Hepatocyte (in vitro differentiated cells): ENCODE results near the gene PEX12. TPM values are rescaled to one million over a fixed set of nuclear protein-coding genes. Genes with fewer than 3 reads are reported as not detected.

Source experiments
- DNase-seq: peaks from one replicate; pipeline ENCODE4 v3.0.0-alpha.2; 2016; ENCODE audit warnings: low spot score
- H2AFZ ChIP-seq: fragments of 200-600 bp; sonication (generic); 2 replicates; pipeline ENCODE4 v1.6.0; 2016; ENCODE audit warnings: antibody characterized with exemption, mild to moderate bottlenecking
- H3K27ac ChIP-seq: fragments of 200-600 bp; sonication (generic); 2 replicates; pipeline ENCODE4 v1.5.1; 2016; ENCODE audit warnings: mild to moderate bottlenecking
- H3K27me3 ChIP-seq: fragments of 200-600 bp; sonication (generic); 2 replicates; pipeline ENCODE4 v1.6.1; 2016
- H3K36me3 ChIP-seq: fragments of 200-600 bp; sonication (generic); replicated peaks from 2 replicates; pipeline ENCODE4 v1.5.1; 2016; ENCODE audit warnings: low read depth; ENCODE audit not compliant: insufficient read depth
- H3K4me1 ChIP-seq: fragments of 200-600 bp; sonication (generic); 2 replicates; pipeline ENCODE4 v1.5.1; 2016; ENCODE audit warnings: mild to moderate bottlenecking, moderate library complexity; ENCODE audit not compliant: insufficient read depth
- H3K4me2 ChIP-seq: fragments of 200-600 bp; sonication (generic); 2 replicates; pipeline ENCODE4 v1.6.0; 2016
- H3K4me3 ChIP-seq: fragments of 200-600 bp; sonication (generic); 2 replicates; pipeline ENCODE4 v1.5.1; 2016; ENCODE audit warnings: mild to moderate bottlenecking
- H3K79me2 ChIP-seq: fragments of 200-600 bp; sonication (generic); 2 replicates; pipeline ENCODE4 v1.6.0; 2017; ENCODE audit warnings: mild to moderate bottlenecking
- H3K9me2 ChIP-seq: fragments of 200-600 bp; sonication (generic); replicated peaks from 2 replicates; pipeline ENCODE4 v1.6.0; 2017; ENCODE audit warnings: mild to moderate bottlenecking; ENCODE audit not compliant: insufficient read depth
- H3K9me3 ChIP-seq: fragments of 200-600 bp; sonication (generic); 2 replicates; pipeline ENCODE4 v1.5.1; 2016; ENCODE audit warnings: low read depth, mild to moderate bottlenecking
- H4K20me1 ChIP-seq: fragments of 200-600 bp; sonication (generic); 2 replicates; pipeline ENCODE4 v1.6.0; 2016; ENCODE audit warnings: mild to moderate bottlenecking; ENCODE audit not compliant: insufficient read depth, poor library complexity, severe bottlenecking
- EZH2 ChIP-seq: fragments of 200-600 bp; sonication (generic); IDR thresholded peaks from 2 replicates; pipeline ENCODE4 v1.6.1; 2016; ENCODE audit warnings: antibody characterized with exemption, mild to moderate bottlenecking, borderline replicate concordance
- EZH2phosphoT487 ChIP-seq: fragments of 200-600 bp; sonication (generic); IDR thresholded peaks from one replicate; pipeline ENCODE4 v1.6.1; 2018; ENCODE audit warnings: antibody characterized with exemption, mild to moderate bottlenecking, low read depth, moderate library complexity; ENCODE audit not compliant: unreplicated experiment, severe bottlenecking
- WGBS: methylation state at CpG from one replicate; pipeline ENCODE4 v1.1.6; 2016; ENCODE audit warnings: low lambda C conversion rate; ENCODE audit errors: missing lambda C conversion rate; 5-methylcytosine and 5-hydroxymethylcytosine counted together
- polyA plus RNA-seq: library from polyadenylated mRNA; unstranded; fragments of >200 nt; fragmentation: Nextera tagmentation; extraction: Ambion mirVana; gene quantifications from 2 replicates; pipeline ENCODE4 v1.2.1, GENCODE V29; 2016
- total RNA-seq: library from RNA; depleted of rRNA; stranded (reverse); fragments of >200 nt; gene quantifications from 2 replicates; pipeline ENCODE4 v1.2.3, GENCODE V29; 2014
- TF ChIP-seq, protein P1 (sequence below): fragments of 200-600 bp; sonication (generic); IDR thresholded peaks from 2 replicates; pipeline ENCODE4 v1.5.1; 2016; ENCODE audit warnings: antibody characterized with exemption, mild to moderate bottlenecking; ENCODE audit not compliant: poor library complexity

PEX12 gene
- total and polyA plus RNA-seq, 2 experiments from 2014 or later = 3.6 to 10.5 TPM

DNA sequence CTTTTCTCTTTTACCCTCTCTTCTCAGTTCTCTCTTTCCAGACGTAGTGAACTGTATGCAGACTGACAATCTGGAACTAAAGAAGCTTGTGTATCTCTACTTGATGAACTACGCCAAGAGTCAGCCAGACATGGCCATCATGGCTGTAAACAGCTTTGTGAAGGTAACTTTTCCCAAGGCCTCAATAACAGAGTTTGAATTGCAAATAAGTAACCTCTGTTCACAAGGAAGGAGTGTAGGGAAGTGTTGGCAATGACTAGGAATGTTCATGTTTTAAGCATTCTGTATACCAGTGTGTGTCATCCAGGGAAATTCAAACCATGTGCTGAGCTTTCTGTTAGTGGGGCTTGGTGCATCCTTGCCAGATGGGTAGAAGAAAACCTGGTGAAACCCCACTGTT lies 27.3 kb upstream of the PEX12 start:
- Histone ChIP-seq H3K9me2 (no peaks in the 10 kb centered on the region), H2AFZ (no peak overlapping the region), H3K27me3 (no peaks in the 10 kb centered on the region), H3K27ac (no peak overlapping the region), H3K79me2 (peaks cover 2% of the 10 kb centered on the region), H3K9me3 (no peaks in the 10 kb centered on the region), H3K4me2 (no peak overlapping the region), H3K4me1 (no peaks in the 10 kb centered on the region), H3K36me3 (no peaks in the 10 kb centered on the region), H3K4me3 (no peak overlapping the region), H4K20me1 (no peaks in the 10 kb centered on the region)
- TF ChIP-seq EZH2phosphoT487 = no peak
- TF ChIP-seq, protein P1, sequence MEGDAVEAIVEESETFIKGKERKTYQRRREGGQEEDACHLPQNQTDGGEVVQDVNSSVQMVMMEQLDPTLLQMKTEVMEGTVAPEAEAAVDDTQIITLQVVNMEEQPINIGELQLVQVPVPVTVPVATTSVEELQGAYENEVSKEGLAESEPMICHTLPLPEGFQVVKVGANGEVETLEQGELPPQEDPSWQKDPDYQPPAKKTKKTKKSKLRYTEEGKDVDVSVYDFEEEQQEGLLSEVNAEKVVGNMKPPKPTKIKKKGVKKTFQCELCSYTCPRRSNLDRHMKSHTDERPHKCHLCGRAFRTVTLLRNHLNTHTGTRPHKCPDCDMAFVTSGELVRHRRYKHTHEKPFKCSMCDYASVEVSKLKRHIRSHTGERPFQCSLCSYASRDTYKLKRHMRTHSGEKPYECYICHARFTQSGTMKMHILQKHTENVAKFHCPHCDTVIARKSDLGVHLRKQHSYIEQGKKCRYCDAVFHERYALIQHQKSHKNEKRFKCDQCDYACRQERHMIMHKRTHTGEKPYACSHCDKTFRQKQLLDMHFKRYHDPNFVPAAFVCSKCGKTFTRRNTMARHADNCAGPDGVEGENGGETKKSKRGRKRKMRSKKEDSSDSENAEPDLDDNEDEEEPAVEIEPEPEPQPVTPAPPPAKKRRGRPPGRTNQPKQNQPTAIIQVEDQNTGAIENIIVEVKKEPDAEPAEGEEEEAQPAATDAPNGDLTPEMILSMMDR = no peak
- no peak for TF ChIP-seq EZH2
- no peak for DNase-seq
- 88% methylated on average over 2 of the region's 2 CpGs for WGBS

DNA sequence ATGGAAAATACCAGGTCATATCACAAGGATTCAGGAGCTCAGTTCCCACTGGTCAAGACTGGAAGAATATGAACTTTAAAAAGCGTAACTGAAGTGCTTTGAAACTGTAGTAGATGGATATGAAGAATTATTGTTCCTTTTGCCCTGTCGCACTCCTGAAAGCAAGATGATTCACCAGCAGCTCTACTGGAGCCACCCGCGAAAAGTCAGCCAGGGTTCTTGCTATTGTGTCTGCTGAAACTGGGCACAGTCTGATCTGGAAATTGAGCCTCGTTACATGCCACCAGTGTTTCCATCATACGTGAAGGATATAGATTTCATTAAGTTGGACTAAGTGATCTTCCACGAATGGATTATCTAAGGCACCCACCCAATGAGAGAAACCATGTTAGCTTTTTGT lies 25.3 kb upstream of the PEX12 start:
- Histone ChIP-seq H3K9me3 (no peaks in the 10 kb centered on the region), H3K9me2 (no peaks in the 10 kb centered on the region), H2AFZ (no peak overlapping the region), H3K27me3 (no peaks in the 10 kb centered on the region), H3K79me2 (peaks cover 15% of the 10 kb centered on the region), H3K4me3 (no peak overlapping the region), H4K20me1 (peaks cover 1% of the 10 kb centered on the region), H3K27ac (no peak overlapping the region), H3K36me3 (peaks cover 6% of the 10 kb centered on the region), H3K4me2 (no peak overlapping the region), H3K4me1 (no peaks in the 10 kb centered on the region)
- WGBS = 96% methylated on average over 7 of the region's 7 CpGs
- no peak for DNase-seq
- TF ChIP-seq EZH2 (no peak), EZH2phosphoT487 (no peak)
- TF ChIP-seq, protein P1 = no peak

DNA sequence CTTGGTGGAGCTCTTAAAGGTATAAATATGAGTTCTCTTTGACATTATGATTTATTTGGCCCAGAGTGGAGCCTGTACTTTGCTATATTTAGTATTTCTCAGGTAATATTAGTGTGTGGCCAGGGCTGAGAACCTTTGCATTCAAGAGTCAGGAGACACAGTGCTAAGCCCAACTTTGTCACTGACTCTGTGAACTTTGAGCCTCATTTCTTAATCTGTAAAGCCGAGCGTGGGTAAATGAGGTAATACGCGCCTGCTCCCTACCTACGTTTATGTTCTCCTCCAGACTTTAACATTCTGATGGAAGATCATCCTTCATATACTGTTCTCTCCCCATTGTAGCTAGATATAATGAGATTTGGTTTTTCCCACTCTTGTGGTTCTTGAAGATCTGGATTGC lies 19.2 kb upstream of the PEX12 start:
- no peaks in the 10 kb centered on the region for H3K4me1 ChIP-seq
- peak; percentile 20 for DNase-seq

More for the DNA sequence above, 19.2 kb upstream of the PEX12 start:
- H4K20me1 ChIP-seq = peaks cover 15% of the 10 kb centered on the region
- TF ChIP-seq EZH2phosphoT487 = no peak
- TF ChIP-seq EZH2 = no peak
- TF ChIP-seq, protein P1 = no peak
- no peaks in the 10 kb centered on the region for H3K9me3 ChIP-seq
- no peaks in the 10 kb centered on the region for H3K9me2 ChIP-seq
- WGBS = 71% methylated on average over 5 of the region's 5 CpGs
- peaks cover 12% of the 10 kb centered on the region for H3K36me3 ChIP-seq
- no peak overlapping the region for H2AFZ ChIP-seq
- no peaks in the 10 kb centered on the region for H3K27me3 ChIP-seq
- H3K79me2 ChIP-seq = peaks cover 73% of the 10 kb centered on the region
- peak overlapping the region; percentile 42 for H3K27ac ChIP-seq
- H3K4me3 ChIP-seq = no peak overlapping the region
- H3K4me2 ChIP-seq = no peak overlapping the region
